GM20000 (cell line): ENCODE results near the gene RPL5.

Experiments
- DNase-seq: peaks from one replicate; pipeline ENCODE4 v3.0.0; 2012; ENCODE audit warnings: low spot score
- TF ChIP-seq, protein P1 (sequence below): IDR thresholded peaks from 2 replicates; pipeline ENCODE4 v1.5.1; 2012; ENCODE audit warnings: mild to moderate bottlenecking, control low read depth; ENCODE audit errors: extremely low read depth, missing control alignments

The RPL5 gene

DNA sequence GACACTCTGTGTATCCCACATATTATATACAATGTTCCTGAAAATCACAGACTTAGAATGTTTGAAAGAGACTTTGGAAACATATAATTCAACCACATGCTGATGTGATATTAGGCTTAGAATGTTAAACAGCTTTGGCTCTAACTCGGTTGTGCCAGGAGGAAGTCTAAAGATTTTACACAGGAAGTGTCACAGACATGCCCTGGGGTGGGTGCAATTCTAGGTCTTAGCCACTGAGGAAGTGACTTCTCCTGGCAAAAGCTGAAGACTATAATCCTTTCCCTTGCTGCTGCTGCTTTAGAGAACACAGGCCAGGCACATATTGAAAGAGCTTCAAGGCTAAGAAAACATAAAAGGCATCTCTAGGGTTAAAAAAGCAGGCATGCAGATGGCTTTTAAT, 51.0 kb downstream of the RPL5 start:
- TF ChIP-seq, protein P1, sequence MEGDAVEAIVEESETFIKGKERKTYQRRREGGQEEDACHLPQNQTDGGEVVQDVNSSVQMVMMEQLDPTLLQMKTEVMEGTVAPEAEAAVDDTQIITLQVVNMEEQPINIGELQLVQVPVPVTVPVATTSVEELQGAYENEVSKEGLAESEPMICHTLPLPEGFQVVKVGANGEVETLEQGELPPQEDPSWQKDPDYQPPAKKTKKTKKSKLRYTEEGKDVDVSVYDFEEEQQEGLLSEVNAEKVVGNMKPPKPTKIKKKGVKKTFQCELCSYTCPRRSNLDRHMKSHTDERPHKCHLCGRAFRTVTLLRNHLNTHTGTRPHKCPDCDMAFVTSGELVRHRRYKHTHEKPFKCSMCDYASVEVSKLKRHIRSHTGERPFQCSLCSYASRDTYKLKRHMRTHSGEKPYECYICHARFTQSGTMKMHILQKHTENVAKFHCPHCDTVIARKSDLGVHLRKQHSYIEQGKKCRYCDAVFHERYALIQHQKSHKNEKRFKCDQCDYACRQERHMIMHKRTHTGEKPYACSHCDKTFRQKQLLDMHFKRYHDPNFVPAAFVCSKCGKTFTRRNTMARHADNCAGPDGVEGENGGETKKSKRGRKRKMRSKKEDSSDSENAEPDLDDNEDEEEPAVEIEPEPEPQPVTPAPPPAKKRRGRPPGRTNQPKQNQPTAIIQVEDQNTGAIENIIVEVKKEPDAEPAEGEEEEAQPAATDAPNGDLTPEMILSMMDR, result no peak
- DNase-seq, result no peak

DNA sequence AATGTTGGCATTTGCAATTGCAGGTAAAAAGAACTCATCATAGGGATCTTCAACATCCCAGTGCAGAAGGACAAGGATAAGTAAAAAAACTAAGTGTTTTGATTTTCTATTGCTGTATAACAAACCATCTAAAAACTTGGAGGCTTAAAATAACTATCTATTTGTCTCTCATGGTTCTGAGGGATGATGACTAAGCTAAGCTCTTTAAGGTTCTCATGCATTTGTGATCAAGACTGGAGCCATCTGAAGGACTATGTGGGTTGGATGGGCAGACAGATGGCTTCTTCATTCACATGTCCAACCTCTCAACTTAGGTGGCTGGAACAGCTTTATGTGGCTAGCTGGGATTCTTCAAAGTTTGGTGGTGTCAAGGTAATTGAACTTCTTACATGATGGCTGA, 51.5 kb downstream of the RPL5 start:
- TF ChIP-seq, protein P1, result no peak

DNA sequence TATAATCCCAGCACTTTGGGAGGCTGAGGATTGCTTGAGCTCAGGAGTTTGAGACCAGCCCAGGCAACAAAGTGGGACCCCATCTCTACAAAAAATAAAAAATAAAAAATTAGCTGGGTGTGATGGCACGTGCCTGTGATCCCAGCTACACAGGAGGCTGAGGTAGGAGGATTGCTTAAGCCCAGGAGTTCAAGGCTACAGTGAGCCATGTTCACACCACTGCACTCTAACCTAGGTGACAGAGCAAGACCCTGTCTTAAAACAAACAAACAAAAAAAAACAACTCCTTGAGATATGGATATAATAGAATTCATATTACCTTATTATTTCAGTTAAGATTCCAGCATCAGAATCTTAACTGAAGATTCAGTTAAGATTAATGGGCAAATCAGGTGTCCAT, 52.4 kb downstream of the RPL5 start:
- no peak for DNase-seq
- TF ChIP-seq, protein P1, result no peak

More for the DNA sequence above, 51.5 kb downstream of the RPL5 start:
- DNase-seq, result no peak

DNA sequence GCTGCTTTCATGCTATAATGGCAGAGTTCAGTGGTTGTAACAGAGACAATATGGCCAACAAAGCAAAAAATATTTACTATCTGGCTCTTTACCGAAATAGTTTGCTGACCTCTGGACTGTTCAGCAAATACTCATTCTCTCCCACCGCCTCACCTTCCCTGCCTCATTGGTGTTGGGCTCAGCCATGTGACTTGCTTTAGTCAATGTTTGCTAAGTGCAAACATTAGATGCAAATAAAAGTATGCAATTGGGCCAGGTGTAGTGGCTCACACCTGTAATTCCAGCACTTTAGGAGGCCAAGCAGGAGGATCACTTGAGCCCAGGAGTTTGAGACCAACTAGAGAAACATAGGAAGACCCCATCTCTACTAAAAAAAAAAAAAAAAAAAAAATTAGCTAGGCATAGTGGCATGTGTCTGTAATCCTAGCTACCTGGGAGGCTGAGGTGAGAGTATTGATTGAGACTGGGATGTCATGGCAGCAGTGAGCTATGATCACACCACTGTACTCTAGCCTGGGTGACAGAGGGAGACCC, 55.1 kb downstream of the RPL5 start:
- TF ChIP-seq, protein P1, result no peak

DNA sequence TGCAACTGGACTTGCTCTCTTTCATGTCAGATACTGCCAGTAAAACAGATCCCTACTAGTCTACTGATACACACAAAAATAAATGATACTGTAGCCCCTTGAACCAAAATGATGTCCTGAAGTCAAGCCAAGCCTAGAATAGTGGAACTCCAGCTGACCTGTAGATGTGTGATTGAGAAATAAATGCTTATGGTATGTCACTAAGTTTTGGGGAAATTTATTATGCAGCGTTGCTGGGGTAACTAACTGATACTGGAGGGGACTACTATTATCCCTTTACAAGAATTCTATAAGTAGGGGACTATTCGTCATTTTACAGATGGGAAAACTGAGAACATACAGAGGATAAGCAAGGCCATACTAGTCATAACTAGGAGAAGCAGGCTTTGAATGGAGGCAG, 55.6 kb downstream of the RPL5 start:
- no peak for DNase-seq
- TF ChIP-seq, protein P1, result no peak

More for the DNA sequence above, 55.1 kb downstream of the RPL5 start:
- no peak for DNase-seq
